Measurements from ENCODE around the gene RDH14.

DNA sequence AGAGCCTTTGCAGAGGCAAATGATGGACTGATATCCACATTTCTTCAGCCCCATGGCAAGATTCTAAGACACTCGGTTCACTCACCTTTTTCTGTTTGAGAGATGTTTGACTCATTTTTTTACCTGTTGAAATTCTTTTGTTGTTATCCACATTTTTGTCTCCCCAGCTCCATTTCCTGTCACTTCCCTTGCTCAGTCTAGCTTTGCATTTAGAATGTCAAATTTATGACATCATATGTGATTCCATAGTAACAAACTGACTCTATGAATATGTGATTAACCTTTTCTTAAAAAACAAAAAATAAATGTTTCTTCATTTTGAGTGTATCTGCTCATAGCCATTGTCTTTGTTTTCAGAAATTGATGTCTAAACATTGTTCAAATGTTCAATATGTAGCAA is 28.9 kb upstream of the RDH14 start, which contains the start of gene NT5C1B:
- TF ChIP-seq, protein P1, sequence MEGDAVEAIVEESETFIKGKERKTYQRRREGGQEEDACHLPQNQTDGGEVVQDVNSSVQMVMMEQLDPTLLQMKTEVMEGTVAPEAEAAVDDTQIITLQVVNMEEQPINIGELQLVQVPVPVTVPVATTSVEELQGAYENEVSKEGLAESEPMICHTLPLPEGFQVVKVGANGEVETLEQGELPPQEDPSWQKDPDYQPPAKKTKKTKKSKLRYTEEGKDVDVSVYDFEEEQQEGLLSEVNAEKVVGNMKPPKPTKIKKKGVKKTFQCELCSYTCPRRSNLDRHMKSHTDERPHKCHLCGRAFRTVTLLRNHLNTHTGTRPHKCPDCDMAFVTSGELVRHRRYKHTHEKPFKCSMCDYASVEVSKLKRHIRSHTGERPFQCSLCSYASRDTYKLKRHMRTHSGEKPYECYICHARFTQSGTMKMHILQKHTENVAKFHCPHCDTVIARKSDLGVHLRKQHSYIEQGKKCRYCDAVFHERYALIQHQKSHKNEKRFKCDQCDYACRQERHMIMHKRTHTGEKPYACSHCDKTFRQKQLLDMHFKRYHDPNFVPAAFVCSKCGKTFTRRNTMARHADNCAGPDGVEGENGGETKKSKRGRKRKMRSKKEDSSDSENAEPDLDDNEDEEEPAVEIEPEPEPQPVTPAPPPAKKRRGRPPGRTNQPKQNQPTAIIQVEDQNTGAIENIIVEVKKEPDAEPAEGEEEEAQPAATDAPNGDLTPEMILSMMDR (IDR thresholded peaks at IDR 0.05; ENCODE audit: insufficient read depth, low read length): no peak
- TF ChIP-seq POLR2AphosphoS5 (IDR thresholded peaks at IDR 0.05; ENCODE audit: low read depth) (no peak), SPI1 (IDR thresholded peaks at IDR 0.05; ENCODE audit: borderline replicate concordance, low read depth) (no peak), GABPA (IDR thresholded peaks at IDR 0.05; ENCODE audit: low read depth) (no peak)
- TF ChIP-seq, protein P2, sequence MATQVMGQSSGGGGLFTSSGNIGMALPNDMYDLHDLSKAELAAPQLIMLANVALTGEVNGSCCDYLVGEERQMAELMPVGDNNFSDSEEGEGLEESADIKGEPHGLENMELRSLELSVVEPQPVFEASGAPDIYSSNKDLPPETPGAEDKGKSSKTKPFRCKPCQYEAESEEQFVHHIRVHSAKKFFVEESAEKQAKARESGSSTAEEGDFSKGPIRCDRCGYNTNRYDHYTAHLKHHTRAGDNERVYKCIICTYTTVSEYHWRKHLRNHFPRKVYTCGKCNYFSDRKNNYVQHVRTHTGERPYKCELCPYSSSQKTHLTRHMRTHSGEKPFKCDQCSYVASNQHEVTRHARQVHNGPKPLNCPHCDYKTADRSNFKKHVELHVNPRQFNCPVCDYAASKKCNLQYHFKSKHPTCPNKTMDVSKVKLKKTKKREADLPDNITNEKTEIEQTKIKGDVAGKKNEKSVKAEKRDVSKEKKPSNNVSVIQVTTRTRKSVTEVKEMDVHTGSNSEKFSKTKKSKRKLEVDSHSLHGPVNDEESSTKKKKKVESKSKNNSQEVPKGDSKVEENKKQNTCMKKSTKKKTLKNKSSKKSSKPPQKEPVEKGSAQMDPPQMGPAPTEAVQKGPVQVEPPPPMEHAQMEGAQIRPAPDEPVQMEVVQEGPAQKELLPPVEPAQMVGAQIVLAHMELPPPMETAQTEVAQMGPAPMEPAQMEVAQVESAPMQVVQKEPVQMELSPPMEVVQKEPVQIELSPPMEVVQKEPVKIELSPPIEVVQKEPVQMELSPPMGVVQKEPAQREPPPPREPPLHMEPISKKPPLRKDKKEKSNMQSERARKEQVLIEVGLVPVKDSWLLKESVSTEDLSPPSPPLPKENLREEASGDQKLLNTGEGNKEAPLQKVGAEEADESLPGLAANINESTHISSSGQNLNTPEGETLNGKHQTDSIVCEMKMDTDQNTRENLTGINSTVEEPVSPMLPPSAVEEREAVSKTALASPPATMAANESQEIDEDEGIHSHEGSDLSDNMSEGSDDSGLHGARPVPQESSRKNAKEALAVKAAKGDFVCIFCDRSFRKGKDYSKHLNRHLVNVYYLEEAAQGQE (IDR thresholded peaks at IDR 0.05; ENCODE audit: insufficient replicate concordance, low read depth): no peak
